ENCODE results near the gene CDHR5. TPM values are rescaled to one million over a fixed set of nuclear protein-coding genes. Genes with fewer than 3 reads are reported as not detected.
A peak's percentile ranks its signal among the peaks of the same experiment; 100 is the strongest.

CDHR5 gene
- total RNA-seq, 1 donor from 2014 or later, result not detected

DNA sequence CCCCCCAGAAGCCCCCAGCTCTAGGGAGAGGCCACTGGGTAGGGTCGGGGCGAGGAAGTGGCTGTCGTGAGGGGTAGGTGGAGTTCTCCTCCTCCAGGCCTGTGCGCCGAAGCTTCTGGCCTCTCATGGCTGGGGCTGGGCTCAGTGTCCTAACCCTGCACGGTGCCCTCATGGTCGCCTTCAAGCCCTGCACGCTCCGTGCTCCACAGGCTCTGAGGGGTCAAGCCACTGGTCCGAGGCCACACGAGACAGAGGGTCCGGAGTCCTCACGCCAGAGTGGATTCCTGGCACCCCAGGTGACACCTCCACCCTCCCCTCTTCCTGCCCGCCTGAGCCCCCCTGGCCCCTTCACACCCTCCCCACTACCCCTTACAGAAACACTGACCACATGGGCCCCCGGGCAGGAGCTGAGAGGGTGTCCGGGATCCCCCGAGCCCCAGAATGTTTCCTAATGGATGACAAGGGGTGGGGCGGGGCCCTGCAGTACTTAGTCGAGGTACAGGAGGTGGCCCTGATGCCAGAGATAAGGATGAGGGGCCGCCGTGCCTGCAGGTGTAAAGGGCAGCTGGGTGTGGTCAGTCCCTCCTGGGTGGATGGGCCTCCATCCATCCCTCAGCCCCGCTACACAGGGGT, 997 bp upstream of the CDHR5 start:
- intact Hi-C loops (cut with micrococcal nuclease), result no loop called here
- no peak for ATAC-seq

GRCh38 chr11:623999-624704, 603 bp downstream of the CDHR5 start:
- DNase-seq (no peak), ATAC-seq (no peak)
- intact Hi-C loops (cut with micrococcal nuclease), result no loop called here

More for the DNA sequence above, 997 bp upstream of the CDHR5 start:
- DNase-seq, result no peak

DNA sequence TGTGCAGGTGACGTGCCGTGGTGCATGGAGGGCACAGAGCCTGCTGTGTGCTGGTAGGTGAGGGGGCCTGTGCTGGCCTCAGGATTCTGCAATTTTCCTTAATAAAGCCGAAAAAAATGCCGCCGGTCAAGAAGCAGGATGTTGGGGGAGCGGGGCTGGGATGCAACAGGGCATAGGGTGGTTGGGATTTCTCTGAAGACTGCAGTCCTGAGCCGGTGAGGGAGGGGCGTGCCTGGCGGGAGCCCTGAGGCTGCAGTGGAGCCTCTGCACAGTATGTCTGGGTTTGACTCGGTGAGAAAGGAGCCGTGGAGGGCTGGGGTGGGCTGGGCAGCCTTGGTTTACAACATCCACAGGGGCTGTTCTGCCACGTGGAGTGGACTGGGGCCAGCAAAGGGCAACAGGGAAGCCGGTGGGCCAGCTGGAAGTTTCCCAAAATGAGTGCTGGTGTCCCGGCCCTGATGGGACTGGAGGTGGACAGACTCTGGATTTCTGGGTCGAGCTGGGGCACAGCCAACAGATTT, 1.3 kb downstream of the CDHR5 start:
- intact Hi-C loops (cut with micrococcal nuclease), result no loop called here
- ATAC-seq, result no peak

GRCh38 chr11:621838-622237, 2.9 kb downstream of the CDHR5 start:
- DNase-seq (no peak), ATAC-seq (no peak)
- intact Hi-C loops (cut with micrococcal nuclease), result no loop called here

More for the DNA sequence above, 1.3 kb downstream of the CDHR5 start:
- DNase-seq, result no peak

- no peak for DNase-seq
Measured at GRCh38 chr11:620935-621814, 3.6 kb downstream of the CDHR5 start.

DNA sequence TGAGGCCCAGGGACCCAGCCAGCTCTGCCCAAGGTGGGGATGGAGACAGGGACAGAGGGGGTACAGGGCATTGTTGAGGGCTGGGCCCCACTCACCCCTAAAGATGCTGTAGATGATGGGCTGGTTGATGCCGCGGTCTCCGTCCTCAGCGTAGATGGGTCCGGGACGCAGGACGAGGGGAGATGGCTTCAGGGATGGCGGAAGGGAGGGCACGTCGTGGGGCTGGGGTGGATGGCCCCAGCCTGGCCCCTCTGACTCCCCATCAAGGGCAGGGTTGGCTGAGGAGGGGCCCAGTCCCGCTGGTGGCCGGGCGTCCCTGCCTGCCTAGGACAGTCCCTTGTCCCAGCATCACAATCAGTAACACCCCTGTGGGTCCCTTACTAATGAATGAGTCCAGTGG, 4.6 kb downstream of the CDHR5 start:
- intact Hi-C loops (cut with micrococcal nuclease), result no loop called here
- DNase-seq (no peak), ATAC-seq (no peak)

More at GRCh38 chr11:620935-621814, 3.6 kb downstream of the CDHR5 start:
- intact Hi-C loops (cut with micrococcal nuclease), result no loop called here
- no peak for ATAC-seq

DNA sequence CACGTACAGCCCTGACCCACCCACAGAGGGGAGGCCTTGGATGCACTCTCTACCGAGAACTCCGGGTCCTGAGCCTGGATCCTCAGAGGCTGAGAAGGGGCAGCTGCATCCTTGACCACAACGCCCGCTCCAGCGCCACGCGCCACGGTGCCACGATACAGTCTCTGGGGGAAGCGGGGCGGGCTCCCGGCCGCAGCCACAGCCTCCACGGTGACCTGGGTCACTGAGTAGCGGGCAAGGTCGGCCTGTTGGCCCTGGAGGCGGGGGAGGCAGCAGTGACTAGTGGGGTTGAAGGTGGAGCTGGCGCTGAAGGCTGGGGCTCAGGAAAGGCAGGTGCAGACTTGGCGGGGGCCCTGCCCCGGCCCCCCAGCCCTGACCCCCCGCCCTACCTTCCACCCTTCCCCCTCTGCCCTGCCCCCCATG, 5.1 kb downstream of the CDHR5 start:
- ATAC-seq (no peak), DNase-seq (no peak)
- intact Hi-C loops (cut with micrococcal nuclease), result no loop called here

DNA sequence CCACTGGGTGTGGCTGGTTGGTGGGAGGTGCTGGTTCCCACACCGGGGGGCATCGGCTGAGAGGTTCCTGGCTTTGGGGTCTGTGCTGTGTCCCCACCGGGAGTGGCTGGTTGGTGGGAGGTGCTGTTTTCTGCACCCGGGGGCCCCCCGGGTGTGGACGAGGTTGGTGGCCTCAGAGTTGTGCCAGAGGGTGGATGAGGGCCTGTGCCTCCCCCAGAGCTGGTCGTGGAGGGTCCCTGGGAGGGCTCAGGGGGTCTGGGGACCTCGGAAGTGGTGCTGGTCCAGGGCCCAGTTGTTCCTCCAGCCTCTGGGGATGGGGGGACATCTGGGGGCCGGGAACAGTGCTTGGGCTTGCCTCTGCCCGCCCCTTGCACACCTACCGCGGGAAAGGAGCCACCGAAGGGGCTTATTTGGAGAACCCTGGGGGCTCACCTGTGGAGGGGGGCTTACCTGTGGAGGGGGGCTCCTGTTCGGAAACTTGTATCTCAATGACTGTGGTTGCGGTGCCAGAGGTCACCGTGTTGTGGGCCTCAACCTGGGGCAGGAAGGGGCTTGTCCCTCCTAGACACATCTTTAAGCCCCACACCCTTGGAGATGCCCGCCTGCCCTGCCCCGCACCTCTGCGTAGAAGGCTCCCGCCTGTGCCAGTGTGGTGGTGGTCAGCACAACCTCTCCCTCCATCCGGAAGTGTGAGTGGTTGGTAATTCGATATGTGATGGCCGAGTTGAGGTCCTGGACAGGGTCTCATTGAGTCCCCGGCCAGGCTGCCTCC, 5.7 kb downstream of the CDHR5 start:
- intact Hi-C loops (cut with micrococcal nuclease), result no loop called here
- no peak for DNase-seq

DNA sequence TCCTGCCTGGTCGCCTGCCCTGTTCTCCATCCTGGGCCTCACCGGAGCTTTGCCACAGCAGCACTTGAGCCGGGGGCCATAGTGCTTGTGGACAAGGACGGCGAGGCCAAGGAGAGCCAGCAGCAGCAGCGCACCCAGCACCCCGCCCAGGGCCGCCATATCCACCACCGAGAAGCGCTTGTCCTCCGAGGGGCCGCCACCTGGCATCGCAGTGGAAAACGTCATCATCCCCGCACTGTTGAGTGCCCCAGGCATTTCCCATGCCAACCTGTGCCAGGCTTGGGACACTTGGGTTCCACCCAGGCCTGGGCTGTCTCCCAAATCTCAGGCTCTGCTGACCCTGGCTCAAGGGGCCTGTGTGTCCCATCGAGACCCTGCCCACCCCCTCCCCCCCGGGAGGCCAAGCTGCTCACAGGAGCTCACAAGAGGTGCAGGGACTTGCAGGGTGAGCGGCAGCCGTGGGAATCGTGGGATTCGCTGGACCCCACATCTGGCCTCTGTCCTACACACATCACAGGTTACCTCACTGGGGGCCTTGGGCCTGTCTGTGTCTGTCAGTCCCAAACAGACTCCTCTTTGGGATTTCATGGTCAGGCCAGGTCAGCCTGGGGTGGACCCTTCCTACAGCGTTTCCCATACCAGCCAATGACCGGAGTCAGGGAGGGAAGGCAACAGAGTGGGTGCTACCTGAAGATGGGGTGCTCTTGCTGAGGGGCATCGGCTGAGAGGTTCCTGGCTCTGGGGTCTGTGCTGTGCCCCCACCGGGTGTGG, 6.7 kb downstream of the CDHR5 start:
- no peak for ATAC-seq
- intact Hi-C loops (cut with micrococcal nuclease), result no loop called here
- DNase-seq, result peak; percentile 28

More for the DNA sequence above, 5.7 kb downstream of the CDHR5 start:
- ATAC-seq, result no peak

DNA sequence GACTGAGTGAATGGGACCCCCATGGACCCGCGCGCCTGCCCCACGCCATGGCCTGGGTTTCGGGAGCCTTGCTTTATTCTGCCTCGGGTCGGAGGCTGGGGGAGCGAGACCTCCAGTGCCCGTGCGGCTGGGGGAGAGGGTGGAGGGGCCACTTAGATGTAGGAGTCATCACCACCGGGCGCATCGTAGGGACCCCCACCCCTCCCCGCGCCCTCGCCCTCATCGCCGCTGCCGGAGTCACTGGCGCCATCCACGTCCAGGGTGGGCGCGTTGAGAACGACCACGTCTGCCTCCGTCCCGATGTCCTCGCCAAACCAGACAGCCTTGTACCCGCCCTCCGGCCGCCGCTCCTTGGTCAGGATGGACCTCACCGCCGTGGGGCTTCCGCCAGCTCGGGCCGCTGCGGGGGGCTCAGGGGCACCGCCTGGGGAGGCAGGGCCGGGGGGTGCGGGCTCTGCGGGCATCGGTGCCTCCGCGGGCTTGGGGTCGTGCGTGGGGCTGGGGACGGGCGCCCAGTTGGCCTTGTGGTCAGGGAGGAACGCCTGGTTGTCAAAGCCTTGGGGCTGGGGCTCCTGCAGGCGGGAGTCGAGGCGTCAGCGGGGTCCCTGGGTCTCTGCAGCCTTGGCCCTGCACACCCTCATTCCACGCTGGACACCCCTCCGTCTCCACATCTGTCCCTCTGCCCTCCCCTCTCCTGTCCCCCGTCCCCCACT, 7.4 kb downstream of the CDHR5 start:
- intact Hi-C loops (cut with micrococcal nuclease), result no loop called here
- DNase-seq (peak; percentile 39), ATAC-seq (no peak)

DNA sequence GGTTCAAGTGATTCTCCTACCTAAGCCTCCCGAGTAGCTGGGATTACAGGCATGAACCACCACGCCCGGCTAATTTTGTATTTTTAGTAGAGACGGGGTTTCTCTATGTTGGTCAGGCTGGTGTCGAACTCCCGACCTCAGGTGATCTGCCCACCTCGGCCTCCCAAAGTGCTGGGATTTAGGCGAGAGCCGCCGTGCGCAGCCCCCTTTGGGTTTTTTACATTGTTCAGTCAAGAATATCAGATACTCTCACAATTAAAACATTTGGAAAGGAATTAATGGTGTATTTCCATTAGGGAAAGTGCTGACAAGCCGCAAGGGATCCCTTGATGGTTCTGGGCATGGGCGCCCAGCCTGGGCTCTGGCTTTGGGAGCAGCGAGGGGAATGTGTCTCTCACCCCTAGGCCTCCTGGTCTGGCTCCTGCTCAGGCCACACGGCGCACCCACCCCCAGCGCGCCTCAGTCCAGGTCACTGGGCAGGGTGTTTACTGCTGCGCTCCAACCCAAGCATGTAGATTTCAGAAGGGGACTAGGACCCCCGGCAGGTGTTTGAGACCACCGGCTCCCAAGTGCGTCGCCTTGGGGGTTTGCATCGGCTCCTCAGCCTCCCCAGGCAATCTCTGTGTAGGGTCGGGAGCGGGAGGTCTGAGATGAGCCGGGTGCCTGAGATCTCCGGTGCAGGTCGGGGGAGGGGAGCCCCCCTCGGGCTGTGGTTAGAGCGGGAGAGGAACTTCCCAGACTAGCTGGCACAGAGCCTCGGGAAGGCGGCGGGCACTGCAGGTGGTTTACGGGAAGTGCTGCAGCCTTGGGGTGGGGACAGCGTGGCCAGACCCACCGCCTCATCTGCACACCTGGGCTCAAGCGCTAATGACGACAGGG, 8.2 kb downstream of the CDHR5 start:
- DNase-seq, result peak; percentile 52
- no peak for ATAC-seq
- intact Hi-C loops (cut with micrococcal nuclease), result no loop called here

GRCh38 chr11:615504-616319, 9.0 kb downstream of the CDHR5 start, which contains the start of gene IRF7:
Gene IRF7 (minus strand): TSS chr11:615950. CDS start chr11:615364, 586 bp downstream.
- intact Hi-C loops (cut with micrococcal nuclease), result no loop called here
- DNase-seq (peak; percentile 98), ATAC-seq (peak; percentile 91)

GRCh38 chr11:614623-615503, 9.9 kb downstream of the CDHR5 start:
- intact Hi-C loops (cut with micrococcal nuclease), result no loop called here
- DNase-seq, result peak; percentile 71
- ATAC-seq, result peak; percentile 21

- no peak for DNase-seq
- intact Hi-C loops (cut with micrococcal nuclease), result no loop called here
- no peak for ATAC-seq
Measured at GRCh38 chr11:614021-614622, 10.6 kb downstream of the CDHR5 start.
